Uterus (tissue), 2 donors: ENCODE measurements around the gene RRBP1.

ENCODE experiments used
- POLR2A ChIP-seq, 2 donors: fragments of 450-650 bp; IDR thresholded peaks; one replicate each; pipeline ENCODE4 v1.6.1; 2016; ENCODE audit warnings: antibody characterized with exemption in 2 of 2, mild to moderate bottlenecking in 1 of 2, moderate library complexity in 1 of 2
- TF ChIP-seq, protein P1 (sequence below), 4 experiments: fragments of 200-600 bp in 2 of 4; fragments of 450-650 bp in 2 of 4; sonication (generic) in 2 of 4; IDR thresholded peaks; one replicate each; pipeline ENCODE4 v1.5.1; 2016 to 2019; ENCODE audit warnings: antibody characterized with exemption in 4 of 4, mild to moderate bottlenecking in 2 of 4, moderate library complexity in 1 of 4

DNA sequence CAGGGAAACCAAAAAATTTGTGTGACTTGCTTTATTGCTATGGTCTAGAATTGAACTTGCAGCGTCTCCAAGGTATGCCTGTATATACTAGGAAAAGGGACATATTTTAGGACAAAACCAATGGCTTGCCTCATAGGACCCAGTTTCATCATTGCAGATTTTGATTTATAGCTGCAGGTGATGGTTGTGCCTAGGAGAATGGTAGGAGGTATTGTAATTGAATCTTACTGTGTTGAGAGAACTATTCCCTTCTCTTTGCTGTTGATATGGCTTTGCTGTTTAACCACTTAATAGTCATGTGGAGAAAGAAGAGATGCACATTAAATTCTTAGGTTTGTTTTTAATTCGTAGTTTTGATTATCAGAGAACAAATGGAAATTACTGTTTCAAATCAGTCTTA is 95.8 kb downstream of the RRBP1 start:
- TF ChIP-seq, protein P1, sequence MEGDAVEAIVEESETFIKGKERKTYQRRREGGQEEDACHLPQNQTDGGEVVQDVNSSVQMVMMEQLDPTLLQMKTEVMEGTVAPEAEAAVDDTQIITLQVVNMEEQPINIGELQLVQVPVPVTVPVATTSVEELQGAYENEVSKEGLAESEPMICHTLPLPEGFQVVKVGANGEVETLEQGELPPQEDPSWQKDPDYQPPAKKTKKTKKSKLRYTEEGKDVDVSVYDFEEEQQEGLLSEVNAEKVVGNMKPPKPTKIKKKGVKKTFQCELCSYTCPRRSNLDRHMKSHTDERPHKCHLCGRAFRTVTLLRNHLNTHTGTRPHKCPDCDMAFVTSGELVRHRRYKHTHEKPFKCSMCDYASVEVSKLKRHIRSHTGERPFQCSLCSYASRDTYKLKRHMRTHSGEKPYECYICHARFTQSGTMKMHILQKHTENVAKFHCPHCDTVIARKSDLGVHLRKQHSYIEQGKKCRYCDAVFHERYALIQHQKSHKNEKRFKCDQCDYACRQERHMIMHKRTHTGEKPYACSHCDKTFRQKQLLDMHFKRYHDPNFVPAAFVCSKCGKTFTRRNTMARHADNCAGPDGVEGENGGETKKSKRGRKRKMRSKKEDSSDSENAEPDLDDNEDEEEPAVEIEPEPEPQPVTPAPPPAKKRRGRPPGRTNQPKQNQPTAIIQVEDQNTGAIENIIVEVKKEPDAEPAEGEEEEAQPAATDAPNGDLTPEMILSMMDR (IDR thresholded peaks at IDR 0.05): no peak
- no peak for TF ChIP-seq POLR2A (IDR thresholded peaks at IDR 0.05)
